GM19324 (cell line): Measurements from ENCODE around the gene AKR1C4.

Source experiments
- ATAC-seq: cut with Tn5 transposase; IDR thresholded peaks from one replicate; pipeline ENCODE4 v1.9.1; 2021; ENCODE audit warnings: mild to moderate bottlenecking, moderate library complexity; ENCODE audit not compliant: unreplicated experiment, low FRiP score

The AKR1C4 gene

GRCh38 chr10:5260828-5261227 lies 64.2 kb downstream of the AKR1C4 start:
- ATAC-seq, result no peak

- ATAC-seq, result no peak
Observed at GRCh38 chr10:5265139-5265538, 68.5 kb downstream of the AKR1C4 start.

- ATAC-seq, result no peak
Observed at GRCh38 chr10:5266351-5266750, 69.7 kb downstream of the AKR1C4 start.

GRCh38 chr10:5266804-5267203 lies 70.2 kb downstream of the AKR1C4 start:
- ATAC-seq, result no peak

GRCh38 chr10:5268234-5268633 lies 71.6 kb downstream of the AKR1C4 start:
- no peak for ATAC-seq
